GM19468 (cell line): ENCODE measurements around the gene COL18A1.
"Not testable (repeated sequence)": the region's sequence is repeated elsewhere in the genome, so short reads cannot be mapped to it uniquely, and the experiment has no call there.

Experiments
- ATAC-seq: cut with Tn5 transposase; IDR thresholded peaks from one replicate; pipeline ENCODE4 v1.9.1; 2021; ENCODE audit warnings: mild to moderate bottlenecking, moderate library complexity, moderate number of reproducible peaks; ENCODE audit not compliant: unreplicated experiment; ENCODE audit errors: extremely low read depth

COL18A1 gene

GRCh38 chr21:45404730-45405270 is at the start of gene COL18A1:
Gene COL18A1 (plus strand): TSS chr21:45405165. CDS start chr21:45405231, 66 bp downstream.
- ATAC-seq, result no peak

- ATAC-seq, result no peak
Observed at GRCh38 chr21:45355573-45355972, 49.4 kb upstream of the COL18A1 start.

- ATAC-seq, result no peak
Observed at GRCh38 chr21:45356251-45356650, 48.7 kb upstream of the COL18A1 start.

- ATAC-seq, result no peak
Observed at GRCh38 chr21:45356653-45357435, 48.1 kb upstream of the COL18A1 start.

- ATAC-seq, result no peak
Observed at GRCh38 chr21:45357436-45358260, 47.3 kb upstream of the COL18A1 start.

GRCh38 chr21:45358261-45358670 is 46.7 kb upstream of the COL18A1 start:
- no peak for ATAC-seq

GRCh38 chr21:45358711-45359310 is 46.2 kb upstream of the COL18A1 start:
- ATAC-seq, result no peak

GRCh38 chr21:45359451-45360217 is 45.3 kb upstream of the COL18A1 start:
- ATAC-seq, result no peak

- ATAC-seq, result no peak
Observed at GRCh38 chr21:45361033-45361997, 43.6 kb upstream of the COL18A1 start.

GRCh38 chr21:45362077-45362747 is 42.8 kb upstream of the COL18A1 start:
- no peak for ATAC-seq

GRCh38 chr21:45362748-45363145 is 42.2 kb upstream of the COL18A1 start:
- no peak for ATAC-seq

GRCh38 chr21:45363272-45363671 is 41.7 kb upstream of the COL18A1 start:
- ATAC-seq, result not testable (repeated sequence)

- ATAC-seq, result no peak
Observed at GRCh38 chr21:45363921-45364467, 41.0 kb upstream of the COL18A1 start.

- ATAC-seq, result no peak
Observed at GRCh38 chr21:45364468-45365185, 40.3 kb upstream of the COL18A1 start.

- no peak for ATAC-seq
Observed at GRCh38 chr21:45365186-45365607, 39.8 kb upstream of the COL18A1 start.

- ATAC-seq, result no peak
Observed at GRCh38 chr21:45365608-45366241, 39.2 kb upstream of the COL18A1 start.

- ATAC-seq, result no peak
Observed at GRCh38 chr21:45366476-45366875, 38.5 kb upstream of the COL18A1 start.
